T-helper 1 cell (primary cell): Measurements from ENCODE around the gene ARHGAP15.
A peak's percentile ranks its signal among the peaks of the same experiment; 100 is the strongest.

ENCODE experiments used
- DNase-seq, 5 donors: peaks; one replicate each; pipeline ENCODE4 v3.0.0-alpha.2; 2012 to 2020

The ARHGAP15 gene

GRCh38 chr2:143701785-143702184, 572.6 kb downstream of the ARHGAP15 start:
- no peak for DNase-seq

GRCh38 chr2:143702931-143703330, 573.7 kb downstream of the ARHGAP15 start:
- no peak for DNase-seq

GRCh38 chr2:143704451-143705106, 575.4 kb downstream of the ARHGAP15 start:
- DNase-seq, result peak in 1 of 5 donors; percentile 66

- no peak for DNase-seq
Measured at GRCh38 chr2:143705108-143705707, 576.0 kb downstream of the ARHGAP15 start.

DNA sequence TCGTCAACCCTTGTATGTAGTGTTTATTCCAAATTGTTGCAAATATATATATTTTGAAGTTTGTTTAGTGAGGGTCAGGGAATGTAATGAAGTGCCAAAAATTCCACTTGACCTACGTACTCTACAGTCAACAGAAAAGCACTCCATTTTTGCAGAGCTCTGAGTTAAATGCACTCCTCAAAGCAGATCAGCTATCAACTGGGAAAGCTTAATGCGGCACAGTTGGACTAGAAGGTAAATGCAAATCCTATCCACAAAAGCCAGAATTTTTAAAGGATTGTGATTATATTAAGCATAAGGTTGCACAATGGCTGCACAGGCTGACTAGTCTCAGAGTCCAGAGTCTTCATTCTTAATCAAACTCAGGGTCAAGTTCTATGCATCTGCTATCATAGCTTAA, 577.1 kb downstream of the ARHGAP15 start:
- DNase-seq, result no peak

DNA sequence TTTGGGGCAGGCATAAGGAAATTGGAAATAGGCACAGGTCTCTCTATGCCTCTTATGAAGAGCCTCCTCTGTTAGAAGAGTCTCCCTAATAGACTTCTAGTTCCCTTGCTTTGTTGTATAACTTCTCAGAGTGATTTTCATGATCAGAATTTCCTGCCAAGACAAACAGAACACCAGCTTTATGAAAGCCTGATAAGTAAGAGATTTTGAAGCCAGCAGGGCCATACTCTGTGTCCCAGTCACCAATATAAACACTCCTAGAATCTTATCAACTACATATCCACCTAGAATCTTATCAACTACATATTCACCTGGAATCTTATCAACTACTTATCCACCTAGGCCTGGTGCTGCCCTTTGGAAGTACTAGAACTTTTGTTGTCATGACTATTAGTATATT, 579.5 kb downstream of the ARHGAP15 start:
- no peak for DNase-seq

DNA sequence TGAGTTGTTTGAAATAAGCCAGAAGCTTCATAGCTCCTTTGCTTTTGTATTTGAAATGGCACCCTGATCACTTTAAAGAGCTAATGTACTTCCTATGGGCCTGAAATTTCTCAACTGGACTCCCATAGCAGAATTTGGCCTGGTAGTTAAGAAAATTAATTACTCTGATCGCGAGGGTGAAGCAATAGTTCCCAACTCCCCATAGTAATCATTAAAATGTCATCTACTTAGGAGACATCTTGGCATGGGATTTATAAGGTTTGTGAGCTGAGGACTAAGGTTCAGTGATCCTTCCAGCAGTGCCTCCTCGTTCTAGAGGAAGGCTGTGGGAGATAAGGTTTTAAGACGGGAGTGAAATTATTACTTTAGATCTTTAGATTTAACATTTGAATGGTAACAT, 581.0 kb downstream of the ARHGAP15 start:
- no peak for DNase-seq

- DNase-seq, result no peak
Measured at GRCh38 chr2:143710879-143711278, 581.7 kb downstream of the ARHGAP15 start.

- DNase-seq, result no peak
Measured at GRCh38 chr2:143716522-143716921, 587.3 kb downstream of the ARHGAP15 start.

DNA sequence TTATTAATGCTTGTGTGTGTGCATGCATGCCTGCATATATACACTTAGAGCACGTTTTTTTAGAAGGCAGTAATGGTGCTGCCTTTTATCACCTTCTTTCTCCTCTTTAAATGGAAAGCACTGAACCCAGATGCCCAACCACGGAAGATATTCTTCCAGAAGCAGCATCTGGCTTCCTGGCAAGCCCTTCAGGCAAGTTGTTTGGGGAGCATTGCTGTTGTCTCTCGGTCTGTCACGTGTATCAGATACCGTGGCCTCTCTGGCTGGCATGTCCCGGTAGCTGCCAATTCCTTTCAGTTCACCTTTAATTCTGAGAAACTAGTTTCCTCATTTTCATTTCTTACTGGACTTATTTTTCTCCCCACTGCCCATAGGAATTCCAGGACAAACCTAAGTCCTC, 587.8 kb downstream of the ARHGAP15 start:
- no peak for DNase-seq

DNA sequence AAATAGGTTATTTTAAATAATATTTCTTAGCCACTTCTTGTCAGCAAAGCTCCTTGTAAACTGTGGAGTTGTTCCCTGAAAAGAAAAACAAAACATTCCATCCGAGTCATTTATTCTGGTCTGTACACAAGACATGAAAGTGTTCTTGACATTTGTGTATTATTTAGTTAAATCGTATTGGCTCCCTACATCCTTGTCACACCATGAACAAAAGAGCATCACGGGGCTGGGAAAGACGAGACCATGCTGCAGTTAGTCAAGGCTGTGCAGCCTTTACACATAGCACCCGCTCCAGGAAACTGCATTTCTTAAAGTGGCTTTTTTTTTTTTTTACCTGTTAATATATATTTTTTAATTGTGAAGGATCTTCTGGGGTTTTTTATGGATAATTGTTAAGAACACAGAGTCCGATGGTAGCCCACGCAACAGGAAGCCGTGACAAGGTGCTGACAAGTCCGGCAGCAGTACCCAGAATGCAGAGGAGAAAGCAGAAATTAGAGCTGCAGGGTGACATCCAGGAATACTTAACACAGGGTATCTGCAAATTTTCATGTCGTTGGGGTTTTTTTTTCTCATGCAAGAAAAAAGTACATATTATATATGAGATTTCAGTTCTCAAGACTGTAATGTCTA, 588.4 kb downstream of the ARHGAP15 start:
- no peak for DNase-seq

DNA sequence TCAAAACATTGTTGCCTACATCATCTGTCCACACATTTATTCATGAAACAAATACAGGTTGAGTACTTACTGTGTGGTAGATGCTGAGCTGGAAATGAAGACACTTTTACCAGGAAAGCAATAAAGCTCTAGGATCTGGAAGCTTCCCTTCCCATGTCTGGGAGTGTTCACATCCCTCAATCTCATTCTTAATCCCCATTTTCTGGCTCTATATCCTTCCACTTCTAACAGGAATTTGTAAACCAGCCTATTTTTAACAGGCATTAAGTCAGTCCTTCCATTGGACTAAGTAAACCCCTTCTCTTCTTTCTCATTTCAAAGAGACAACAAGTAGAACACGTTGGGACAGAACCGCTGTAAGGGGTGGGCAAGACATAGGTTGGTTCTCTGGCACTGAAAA, 589.5 kb downstream of the ARHGAP15 start:
- DNase-seq, result no peak

DNA sequence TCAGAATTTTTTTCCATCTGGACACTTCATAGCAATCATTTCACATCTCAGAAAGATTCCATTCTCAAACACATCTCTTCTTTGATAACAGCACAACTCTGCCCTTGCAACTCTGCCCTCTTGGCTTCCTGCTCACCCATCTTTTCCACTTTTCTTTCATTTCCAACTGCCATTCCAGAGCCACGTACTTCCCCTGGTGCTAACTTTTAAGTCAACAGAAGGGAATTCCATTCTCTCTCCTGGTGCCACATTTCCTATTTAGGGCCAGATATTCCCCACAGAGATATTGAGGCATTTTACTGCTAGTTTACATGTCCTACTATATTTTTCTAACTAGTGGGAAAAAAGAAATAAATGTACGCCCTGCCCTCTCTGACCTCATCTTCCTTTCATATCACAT, 590.2 kb downstream of the ARHGAP15 start:
- no peak for DNase-seq

DNA sequence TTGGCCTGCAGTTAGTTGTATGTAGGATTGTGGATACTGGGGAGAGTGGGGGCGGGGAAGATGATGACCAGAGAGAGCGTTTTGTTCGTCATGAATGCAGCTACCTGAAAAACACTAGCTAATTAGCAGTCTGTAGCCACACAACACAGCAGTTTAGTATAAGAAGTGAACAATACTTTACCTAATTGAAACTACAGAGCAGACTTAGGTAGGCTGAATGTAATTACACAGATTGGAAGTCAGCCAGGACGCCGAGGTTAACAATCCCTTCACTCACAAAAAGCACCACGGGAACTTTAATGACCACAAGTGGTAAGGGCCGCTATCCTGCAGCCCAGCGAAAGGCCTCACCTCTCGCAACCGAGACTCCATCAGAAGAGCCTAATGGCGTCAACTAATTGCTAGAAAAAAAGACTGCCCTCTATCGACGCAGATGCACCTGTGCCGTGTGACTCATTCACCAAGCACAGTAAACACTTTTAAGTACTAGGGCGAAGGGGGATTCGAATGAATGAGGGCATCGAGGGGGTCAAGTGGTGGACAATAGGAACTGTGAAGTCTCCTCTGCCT, 591.0 kb downstream of the ARHGAP15 start:
- no peak for DNase-seq

DNA sequence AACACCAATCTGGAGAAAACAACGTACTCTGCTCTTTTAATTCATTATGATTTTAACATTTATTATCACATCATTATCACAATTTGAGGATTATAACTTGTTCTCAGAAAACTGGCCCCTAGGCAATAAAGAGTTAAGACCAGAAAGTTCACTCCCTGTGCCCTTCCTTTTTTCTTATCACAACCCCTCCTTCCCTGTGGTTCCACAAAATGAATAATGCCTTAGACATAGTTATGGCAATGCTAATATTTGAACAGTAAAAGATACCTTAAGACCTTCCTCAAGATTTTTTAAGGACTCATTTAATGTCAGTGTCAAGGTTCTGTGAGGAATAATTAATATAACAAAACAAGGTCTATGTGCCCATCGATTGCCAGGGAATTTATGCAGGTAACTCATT, 596.2 kb downstream of the ARHGAP15 start:
- DNase-seq, result no peak

DNA sequence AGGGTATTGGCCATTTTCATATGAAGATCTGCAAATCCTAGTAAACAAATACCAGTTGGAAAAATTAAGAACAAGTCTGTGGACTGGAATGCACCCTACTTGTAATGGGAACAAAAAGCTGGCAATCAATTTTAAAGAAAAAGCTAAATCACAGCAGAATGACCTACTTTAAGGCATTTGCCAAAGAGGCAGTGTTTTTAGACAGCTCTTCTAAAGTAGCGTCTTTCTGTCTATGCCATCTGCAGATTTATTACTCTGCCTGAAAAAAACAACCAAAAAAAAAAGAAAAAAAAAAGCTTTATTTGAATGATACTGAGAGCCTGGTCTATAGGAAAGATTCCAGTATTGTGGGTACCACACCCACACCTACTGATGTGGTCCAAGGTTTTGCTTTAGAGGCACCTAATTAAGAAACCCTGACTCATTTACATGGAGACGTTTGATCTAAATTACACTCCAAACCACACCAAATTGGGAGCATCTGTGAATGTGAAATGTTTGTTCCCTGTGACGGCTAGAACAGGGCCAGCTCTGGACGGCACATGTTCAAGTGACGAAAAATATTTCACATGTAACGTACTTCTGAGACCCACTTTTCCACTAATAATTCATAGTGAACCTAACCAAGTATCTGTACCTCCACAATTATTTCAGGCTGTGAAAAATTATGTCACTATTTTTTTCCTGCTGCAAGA, 597.1 kb downstream of the ARHGAP15 start:
- DNase-seq, result no peak

GRCh38 chr2:143728498-143728897, 599.3 kb downstream of the ARHGAP15 start:
- DNase-seq, result peak in 1 of 5 donors; percentile 46

- peak in 1 of 5 donors; percentile 41 for DNase-seq
Measured at GRCh38 chr2:143729296-143729814, 600.1 kb downstream of the ARHGAP15 start.

- DNase-seq, result peak in 1 of 5 donors; percentile 71
Measured at GRCh38 chr2:143730155-143730952, 601.1 kb downstream of the ARHGAP15 start.

DNA sequence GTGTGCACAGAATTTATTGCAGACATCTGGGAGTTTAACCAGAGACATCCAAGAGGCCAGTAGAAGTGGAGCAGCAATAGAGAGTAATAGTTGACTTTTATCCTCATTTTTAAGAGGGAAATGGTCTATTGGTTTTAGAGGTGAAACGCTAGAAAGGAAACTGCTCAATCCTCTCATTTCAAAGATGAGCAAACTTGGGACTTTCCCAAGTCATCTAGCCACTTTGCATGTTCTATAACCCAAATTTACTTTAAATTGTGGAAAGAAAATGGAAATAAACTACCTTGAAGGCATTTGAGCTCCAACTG, 601.7 kb downstream of the ARHGAP15 start:
- peak in 1 of 5 donors; percentile 40 for DNase-seq

- no peak for DNase-seq
Measured at GRCh38 chr2:143732076-143732475, 602.9 kb downstream of the ARHGAP15 start.

GRCh38 chr2:143732871-143733270, 603.7 kb downstream of the ARHGAP15 start:
- DNase-seq, result no peak
